Measurements from ENCODE around the gene PRPF6. TPM values are rescaled to one million over a fixed set of nuclear protein-coding genes. Genes with fewer than 3 reads are reported as not detected.
"Not testable (repeated sequence)": the region's sequence is repeated elsewhere in the genome, so short reads cannot be mapped to it uniquely, and the experiment has no call there.

PRPF6 gene
- total RNA-seq, 1 donor = 55.4 TPM

DNA sequence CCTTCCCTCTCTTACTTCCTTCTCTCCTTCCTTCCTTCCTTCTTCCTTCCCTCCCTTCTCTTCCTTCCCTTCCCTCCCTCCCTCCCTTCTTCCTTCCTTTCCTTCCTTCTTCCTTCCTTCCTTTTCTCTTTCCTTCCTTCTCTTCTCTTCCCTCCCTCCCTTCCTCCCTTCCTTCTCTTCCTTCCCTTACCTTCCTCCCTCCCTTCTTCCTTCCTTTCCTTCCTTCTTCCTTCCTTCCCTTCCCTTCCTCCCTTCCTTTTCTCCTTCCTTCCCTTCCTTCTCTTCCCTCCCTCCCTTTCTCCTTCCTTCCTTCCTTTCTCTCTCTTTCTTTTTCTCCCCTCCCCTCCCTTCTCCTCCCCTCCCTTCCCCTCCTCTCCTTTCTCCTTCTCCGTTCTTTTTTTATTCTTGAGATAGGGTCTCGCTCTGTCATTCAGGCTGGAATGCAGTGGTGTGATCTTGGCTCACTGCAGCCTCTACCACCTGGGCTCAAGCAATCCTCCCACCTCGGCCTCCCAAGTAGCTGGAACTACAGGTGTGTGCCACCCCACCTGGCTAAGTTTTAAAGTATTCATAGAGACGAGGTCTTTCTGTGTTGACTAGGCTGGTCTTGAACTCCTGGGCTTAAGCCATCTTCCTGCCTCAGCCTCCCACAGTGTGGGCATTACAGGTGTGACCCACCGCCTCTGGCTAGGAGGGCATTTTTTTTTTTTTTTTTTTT lies 10.1 kb upstream of the PRPF6 start:
- no peak overlapping the region for H3K4me3 ChIP-seq (ENCODE audit: low read depth, low read length)
- DNase-seq (ENCODE audit: low read depth) = no peak
- TF ChIP-seq CTCF (IDR thresholded peaks at IDR 0.05; ENCODE audit: insufficient read depth, low read length) = no peak

- not testable (repeated sequence) for H3K4me3 ChIP-seq (ENCODE audit: low read depth, low read length); DNase-seq (ENCODE audit: low read depth)
These were observed 9.0 kb upstream of the PRPF6 start for GRCh38 chr20:63971960-63972311.

GRCh38 chr20:63972312-63973159 lies 8.4 kb upstream of the PRPF6 start:
- H3K4me3 ChIP-seq (ENCODE audit: low read depth, low read length) = no peak overlapping the region
- no peak for TF ChIP-seq CTCF (IDR thresholded peaks at IDR 0.05; ENCODE audit: insufficient read depth, low read length)
- no peak for DNase-seq (ENCODE audit: low read depth)

DNA sequence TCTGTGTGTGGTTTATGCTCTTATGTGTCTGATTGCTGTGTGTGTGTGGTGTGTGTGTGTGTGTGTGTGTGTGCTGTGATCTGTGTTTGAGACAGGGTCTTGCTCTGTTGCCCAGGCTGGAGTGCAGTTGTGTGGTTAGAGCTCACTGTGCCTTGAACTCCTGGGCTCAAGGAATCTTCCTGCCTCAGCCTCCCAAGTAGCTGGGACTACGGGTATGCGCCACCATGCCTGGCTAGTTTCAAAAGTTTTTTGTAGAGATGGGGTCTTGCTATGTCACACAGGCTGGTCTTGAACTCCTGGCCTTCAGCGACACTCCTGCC lies 7.8 kb upstream of the PRPF6 start:
- TF ChIP-seq CTCF (IDR thresholded peaks at IDR 0.05; ENCODE audit: insufficient read depth, low read length) = no peak
- H3K4me3 ChIP-seq (ENCODE audit: low read depth, low read length) = no peak overlapping the region
- DNase-seq (ENCODE audit: low read depth) = no peak

DNA sequence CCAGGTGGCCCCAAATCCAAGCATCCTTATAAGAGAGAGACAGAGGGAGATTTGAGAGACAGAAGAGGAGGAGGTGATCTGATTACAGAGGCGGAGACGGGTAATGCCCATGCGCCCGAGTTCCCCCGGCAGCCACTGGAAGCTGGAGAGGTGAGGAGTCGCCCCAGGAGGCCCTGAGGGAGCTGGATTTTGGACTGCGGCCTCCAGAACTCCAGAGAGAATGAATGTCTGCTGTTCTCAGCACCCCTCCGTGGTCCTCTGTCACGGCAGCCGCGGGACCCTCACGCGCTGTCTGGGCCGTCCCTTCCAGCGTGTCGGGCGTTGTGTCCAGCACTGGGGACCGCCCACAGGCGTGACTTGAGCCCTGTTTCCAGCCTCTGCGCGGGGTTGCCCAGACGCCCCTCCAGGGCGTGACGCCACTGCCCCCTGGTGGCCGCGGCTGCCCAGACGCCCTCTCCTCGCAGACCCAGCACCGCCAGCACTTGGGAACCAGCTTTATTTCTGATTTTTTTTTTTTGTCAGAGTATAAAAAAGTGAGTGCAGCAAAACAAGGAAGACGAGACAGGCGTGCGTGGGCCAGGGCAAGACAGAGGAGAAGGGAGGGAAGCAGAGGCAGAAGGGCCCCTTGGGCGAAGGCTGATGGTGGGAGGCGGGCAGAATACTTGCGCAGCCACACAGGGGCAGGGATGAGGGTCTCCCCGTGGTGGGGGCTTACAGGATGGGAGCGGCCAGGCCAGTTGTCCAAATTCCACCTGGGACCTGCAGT lies 7.1 kb upstream of the PRPF6 start:
- H3K4me3 ChIP-seq (ENCODE audit: low read depth, low read length) = peak overlapping the region; percentile 66
- TF ChIP-seq CTCF (IDR thresholded peaks at IDR 0.05; ENCODE audit: insufficient read depth, low read length) = peak; percentile 98
- DNase-seq (ENCODE audit: low read depth) = peak; percentile 81

DNA sequence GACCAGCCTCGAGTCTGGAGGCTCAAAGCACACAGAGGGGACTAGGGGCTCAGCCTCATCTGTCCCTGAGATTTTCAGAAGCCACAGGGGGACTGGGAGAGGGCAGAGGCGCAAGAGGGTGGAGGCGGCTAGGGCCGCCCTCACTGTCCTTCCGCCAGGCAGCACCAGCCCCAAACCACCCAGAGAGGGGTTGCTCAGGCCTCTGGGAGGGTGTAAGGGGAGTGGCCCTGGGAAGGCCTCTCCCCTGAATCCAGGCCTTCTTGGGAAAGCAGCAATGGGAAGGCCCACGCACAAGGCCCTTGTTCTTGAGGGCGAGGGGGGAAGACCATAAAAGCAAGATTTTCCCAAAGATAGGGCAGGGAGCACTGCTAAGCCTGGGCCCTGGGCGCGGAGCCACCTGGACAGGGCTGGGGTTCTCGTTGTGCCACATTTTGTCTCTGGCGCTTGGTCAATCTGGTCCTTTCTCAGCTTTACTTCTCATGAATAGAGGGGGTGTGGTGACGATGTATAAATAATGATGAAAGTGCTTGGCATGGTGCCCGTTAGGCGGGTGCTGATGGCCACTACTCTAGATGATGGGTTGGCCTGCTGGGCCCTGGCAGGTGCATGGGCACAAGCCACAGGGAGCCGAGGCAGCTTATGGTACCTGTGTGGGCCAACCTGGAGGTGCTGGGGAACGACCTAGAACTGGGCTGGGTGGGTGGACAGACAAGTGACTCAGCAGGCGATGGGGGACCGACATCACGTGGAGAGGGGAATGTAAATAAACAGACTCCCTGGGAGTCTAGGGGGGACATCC lies 6.3 kb upstream of the PRPF6 start:
- H3K4me3 ChIP-seq (ENCODE audit: low read depth, low read length) = no peak overlapping the region
- TF ChIP-seq CTCF (IDR thresholded peaks at IDR 0.05; ENCODE audit: insufficient read depth, low read length) = no peak
- DNase-seq (ENCODE audit: low read depth) = peak; percentile 37

GRCh38 chr20:63976511-63976910 lies 4.4 kb upstream of the PRPF6 start:
- H3K4me3 ChIP-seq (ENCODE audit: low read depth, low read length); DNase-seq (ENCODE audit: low read depth): not testable (repeated sequence)
